Neural cell (in vitro differentiated cells): ENCODE measurements around the gene ZNF385D. TPM values are rescaled to one million over a fixed set of nuclear protein-coding genes. Genes with fewer than 3 reads are reported as not detected.

Experiments
- H2AFZ ChIP-seq: fragments of 200-600, 300-800 bp; sonication (generic), shearing (Covaris generic); 2 replicates; pipeline ENCODE4 v1.6.0; 2014; ENCODE audit warnings: low read depth, mild to moderate bottlenecking, antibody characterized with exemption, low read length, moderate library complexity
- H3F3A ChIP-seq: fragments of 200-600 bp; shearing (Covaris generic); 2 replicates; pipeline ENCODE4 v1.6.1; 2016; ENCODE audit warnings: mild to moderate bottlenecking, moderate library complexity, mixed read lengths, antibody characterized with exemption, low read length; ENCODE audit not compliant: insufficient read depth, poor library complexity, severe bottlenecking
- H3K27ac ChIP-seq: fragments of 200-600, 300-800 bp; sonication (generic), shearing (Covaris generic); 2 replicates; pipeline ENCODE4 v1.5.1; 2014; ENCODE audit warnings: mild to moderate bottlenecking, low read length, moderate library complexity
- H3K27me3 ChIP-seq: fragments of 300-800, 200-600 bp; sonication (generic), shearing (Covaris generic); 2 replicates; pipeline ENCODE4 v1.6.0; 2014; ENCODE audit warnings: mild to moderate bottlenecking, low read depth, low read length, moderate library complexity; ENCODE audit not compliant: insufficient read depth
- H3K36me3 ChIP-seq: fragments of 300-800, 200-600 bp; sonication (generic), shearing (Covaris generic); 2 replicates; pipeline ENCODE4 v1.5.1; 2014; ENCODE audit warnings: mild to moderate bottlenecking, antibody characterized with exemption, low read length, moderate library complexity; ENCODE audit not compliant: insufficient read depth
- H3K4me2 ChIP-seq: fragments of 300-800, 200-600 bp; sonication (generic), shearing (Covaris generic); 2 replicates; pipeline ENCODE4 v1.6.0; 2014; ENCODE audit warnings: mild to moderate bottlenecking, low read length
- H3K4me3 ChIP-seq: fragments of 300-800, 200-600 bp; sonication (generic), shearing (Covaris generic); 2 replicates; pipeline ENCODE4 v1.5.1; 2014; ENCODE audit warnings: mild to moderate bottlenecking, low read length, moderate library complexity
- H3K79me2 ChIP-seq: fragments of 200-600 bp; shearing (Covaris generic); replicated peaks from 2 replicates; pipeline ENCODE4 v1.6.0; 2014; ENCODE audit warnings: mild to moderate bottlenecking, low read length, moderate library complexity; ENCODE audit not compliant: insufficient read depth
- H3K9ac ChIP-seq: fragments of 300-800, 200-600 bp; sonication (generic), shearing (Covaris generic); 2 replicates; pipeline ENCODE4 v1.6.1; 2016; ENCODE audit warnings: mild to moderate bottlenecking, low read length, mixed read lengths
- H3K9me2 ChIP-seq: fragments of 200-600 bp; shearing (Covaris generic); 2 replicates; pipeline ENCODE4 v1.6.1; 2016; ENCODE audit warnings: mild to moderate bottlenecking, low read length, mixed read lengths; ENCODE audit not compliant: insufficient read depth
- H3K9me3 ChIP-seq: fragments of 200-600, 300-800 bp; sonication (generic), shearing (Covaris generic); 2 replicates; pipeline ENCODE4 v1.6.1; 2016; ENCODE audit warnings: mild to moderate bottlenecking, mixed run types, low read length, moderate library complexity, mixed read lengths
- H4K20me1 ChIP-seq: fragments of 200-600 bp; shearing (Covaris generic); 2 replicates; pipeline ENCODE4 v1.6.1; 2016; ENCODE audit warnings: mild to moderate bottlenecking, mixed run types; ENCODE audit not compliant: insufficient read depth
- EP300 ChIP-seq: fragments of 450-650 bp; conservative IDR thresholded peaks from 2 replicates; pipeline ENCODE4 v1.6.1; 2014; ENCODE audit warnings: antibody characterized with exemption, mild to moderate bottlenecking, moderate library complexity; ENCODE audit not compliant: poor library complexity, severe bottlenecking
- POLR2AphosphoS5 ChIP-seq: IDR thresholded peaks from 2 replicates; pipeline ENCODE4 v1.6.1; 2012
- RAD21 ChIP-seq: fragments of 450-650 bp; conservative IDR thresholded peaks from 2 replicates; pipeline ENCODE4 v1.6.1; 2014; ENCODE audit warnings: antibody characterized with exemption, mild to moderate bottlenecking, moderate library complexity
- SMC3 ChIP-seq: fragments of 450-650 bp; conservative IDR thresholded peaks from 2 replicates; pipeline ENCODE4 v1.6.1; 2014; ENCODE audit warnings: antibody characterized with exemption, mild to moderate bottlenecking, moderate library complexity; ENCODE audit not compliant: poor library complexity
- TAF1 ChIP-seq: IDR thresholded peaks from 2 replicates; pipeline ENCODE4 v1.6.1; 2012; ENCODE audit warnings: low read depth
- polyA plus RNA-seq: library from polyadenylated mRNA; depleted of rRNA; stranded (reverse); fragments of >200 nt; gene quantifications from 2 replicates; pipeline ENCODE4 v1.2.3, GENCODE V29; 2014
- TF ChIP-seq, protein P1 (sequence below): IDR thresholded peaks from 2 replicates; pipeline ENCODE4 v1.6.1; 2012; ENCODE audit warnings: borderline replicate concordance
- TF ChIP-seq, protein P2 (sequence below): fragments of 450-650 bp; IDR thresholded peaks from 2 replicates; pipeline ENCODE4 v1.5.1; 2014; ENCODE audit warnings: antibody characterized with exemption, mild to moderate bottlenecking, moderate library complexity; ENCODE audit not compliant: poor library complexity, severe bottlenecking

The ZNF385D gene
- polyA plus RNA-seq, 1 donor from 2014 or later, result 3.4 TPM

DNA sequence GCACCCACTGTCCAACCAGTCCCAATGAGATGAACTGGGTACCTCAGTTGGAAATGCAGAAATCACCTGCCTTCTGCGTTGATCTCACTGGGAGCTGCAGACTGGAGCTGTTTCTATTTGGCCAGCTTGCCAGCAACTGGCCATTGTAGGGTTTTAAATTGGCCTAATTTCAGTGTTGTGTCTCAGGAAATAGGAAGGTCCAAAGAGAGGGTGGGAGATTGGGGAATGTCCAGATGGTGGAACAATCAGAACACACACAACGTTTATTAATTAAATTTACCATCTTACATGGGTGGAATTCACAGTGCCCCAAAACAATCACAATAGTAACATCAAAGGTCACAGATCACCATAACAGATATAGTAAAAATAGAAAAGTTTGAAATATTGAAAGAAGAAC, 189.5 kb downstream of the ZNF385D start:
- Histone ChIP-seq H3K9ac (no peak overlapping the region), H3K36me3 (no peaks in the 10 kb centered on the region), H3F3A (no peaks in the 10 kb centered on the region), H3K4me2 (no peak overlapping the region), H3K4me3 (no peak overlapping the region), H3K27me3 (no peaks in the 10 kb centered on the region), H3K9me2 (no peaks in the 10 kb centered on the region), H3K79me2 (no peaks in the 10 kb centered on the region), H3K27ac (no peak overlapping the region), H3K9me3 (no peaks in the 10 kb centered on the region), H4K20me1 (no peaks in the 10 kb centered on the region), H2AFZ (no peak overlapping the region)
- TF ChIP-seq POLR2AphosphoS5 (no peak), SMC3 (no peak), TAF1 (no peak), RAD21 (no peak), EP300 (no peak)
- TF ChIP-seq, protein P1, sequence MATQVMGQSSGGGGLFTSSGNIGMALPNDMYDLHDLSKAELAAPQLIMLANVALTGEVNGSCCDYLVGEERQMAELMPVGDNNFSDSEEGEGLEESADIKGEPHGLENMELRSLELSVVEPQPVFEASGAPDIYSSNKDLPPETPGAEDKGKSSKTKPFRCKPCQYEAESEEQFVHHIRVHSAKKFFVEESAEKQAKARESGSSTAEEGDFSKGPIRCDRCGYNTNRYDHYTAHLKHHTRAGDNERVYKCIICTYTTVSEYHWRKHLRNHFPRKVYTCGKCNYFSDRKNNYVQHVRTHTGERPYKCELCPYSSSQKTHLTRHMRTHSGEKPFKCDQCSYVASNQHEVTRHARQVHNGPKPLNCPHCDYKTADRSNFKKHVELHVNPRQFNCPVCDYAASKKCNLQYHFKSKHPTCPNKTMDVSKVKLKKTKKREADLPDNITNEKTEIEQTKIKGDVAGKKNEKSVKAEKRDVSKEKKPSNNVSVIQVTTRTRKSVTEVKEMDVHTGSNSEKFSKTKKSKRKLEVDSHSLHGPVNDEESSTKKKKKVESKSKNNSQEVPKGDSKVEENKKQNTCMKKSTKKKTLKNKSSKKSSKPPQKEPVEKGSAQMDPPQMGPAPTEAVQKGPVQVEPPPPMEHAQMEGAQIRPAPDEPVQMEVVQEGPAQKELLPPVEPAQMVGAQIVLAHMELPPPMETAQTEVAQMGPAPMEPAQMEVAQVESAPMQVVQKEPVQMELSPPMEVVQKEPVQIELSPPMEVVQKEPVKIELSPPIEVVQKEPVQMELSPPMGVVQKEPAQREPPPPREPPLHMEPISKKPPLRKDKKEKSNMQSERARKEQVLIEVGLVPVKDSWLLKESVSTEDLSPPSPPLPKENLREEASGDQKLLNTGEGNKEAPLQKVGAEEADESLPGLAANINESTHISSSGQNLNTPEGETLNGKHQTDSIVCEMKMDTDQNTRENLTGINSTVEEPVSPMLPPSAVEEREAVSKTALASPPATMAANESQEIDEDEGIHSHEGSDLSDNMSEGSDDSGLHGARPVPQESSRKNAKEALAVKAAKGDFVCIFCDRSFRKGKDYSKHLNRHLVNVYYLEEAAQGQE, result no peak

DNA sequence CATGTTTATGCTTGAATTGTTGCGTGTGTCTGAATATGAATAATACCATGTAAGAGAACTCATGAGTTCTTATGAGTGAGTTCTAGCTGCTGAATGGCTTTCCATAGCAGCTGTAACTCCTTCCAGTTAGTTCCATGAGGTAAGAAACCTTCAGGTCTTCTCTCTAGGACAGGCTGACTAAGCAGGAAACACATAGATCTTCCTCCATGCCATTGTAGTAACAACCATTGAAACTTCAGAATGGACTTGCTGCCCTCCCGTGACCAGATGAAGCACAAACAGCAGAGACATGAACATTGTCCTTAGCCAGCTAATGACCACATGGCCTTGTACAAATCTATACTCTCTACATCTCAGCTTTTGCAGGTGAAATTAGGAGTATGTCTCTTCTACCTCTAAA, 200.0 kb downstream of the ZNF385D start:
- Histone ChIP-seq H3K4me3 (no peak overlapping the region), H3K9me3 (no peaks in the 10 kb centered on the region), H3K36me3 (no peaks in the 10 kb centered on the region), H2AFZ (no peak overlapping the region), H3K27ac (no peak overlapping the region), H3K9me2 (no peaks in the 10 kb centered on the region), H3K27me3 (no peaks in the 10 kb centered on the region), H3K4me2 (no peak overlapping the region), H3F3A (no peaks in the 10 kb centered on the region), H3K9ac (no peak overlapping the region), H4K20me1 (no peaks in the 10 kb centered on the region), H3K79me2 (no peaks in the 10 kb centered on the region)
- peak; percentile 38 for TF ChIP-seq SMC3
- TF ChIP-seq, protein P1, result no peak
- TF ChIP-seq RAD21, result peak; percentile 43
- TF ChIP-seq, protein P2, sequence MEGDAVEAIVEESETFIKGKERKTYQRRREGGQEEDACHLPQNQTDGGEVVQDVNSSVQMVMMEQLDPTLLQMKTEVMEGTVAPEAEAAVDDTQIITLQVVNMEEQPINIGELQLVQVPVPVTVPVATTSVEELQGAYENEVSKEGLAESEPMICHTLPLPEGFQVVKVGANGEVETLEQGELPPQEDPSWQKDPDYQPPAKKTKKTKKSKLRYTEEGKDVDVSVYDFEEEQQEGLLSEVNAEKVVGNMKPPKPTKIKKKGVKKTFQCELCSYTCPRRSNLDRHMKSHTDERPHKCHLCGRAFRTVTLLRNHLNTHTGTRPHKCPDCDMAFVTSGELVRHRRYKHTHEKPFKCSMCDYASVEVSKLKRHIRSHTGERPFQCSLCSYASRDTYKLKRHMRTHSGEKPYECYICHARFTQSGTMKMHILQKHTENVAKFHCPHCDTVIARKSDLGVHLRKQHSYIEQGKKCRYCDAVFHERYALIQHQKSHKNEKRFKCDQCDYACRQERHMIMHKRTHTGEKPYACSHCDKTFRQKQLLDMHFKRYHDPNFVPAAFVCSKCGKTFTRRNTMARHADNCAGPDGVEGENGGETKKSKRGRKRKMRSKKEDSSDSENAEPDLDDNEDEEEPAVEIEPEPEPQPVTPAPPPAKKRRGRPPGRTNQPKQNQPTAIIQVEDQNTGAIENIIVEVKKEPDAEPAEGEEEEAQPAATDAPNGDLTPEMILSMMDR, result peak; percentile 30
- no peak for TF ChIP-seq TAF1
